ENCODE measurements around the gene DRD2. TPM values are rescaled to one million over a fixed set of nuclear protein-coding genes. Genes with fewer than 3 reads are reported as not detected.

DRD2 gene
- total and polyA plus RNA-seq, 10 donors: not detected

- Histone ChIP-seq H3K9me3 (no peaks in the 10 kb centered on the region), H3K36me3 (no peaks in the 10 kb centered on the region), H3K4me1 (peaks cover 4 to 10% (median 8%) of the 10 kb centered on the region in 6 donors), H3K4me3 (no peak overlapping the region), H3K27ac (no peak overlapping the region), H3K27me3 (replicated peaks in 1 of 7) (peaks cover 0 to 69% (median 26%) of the 10 kb centered on the region in 7 donors)
- WGBS, 5 donors: 36 to 61% (median 45%) methylated on average over 5 of the region's 5 CpGs
- TF ChIP-seq POLR2A (IDR thresholded peaks at IDR 0.05): no peak
- intact Hi-C loops (cut with DNase I; ENCODE audit: low total_unique reads): no loop called here
- DNase-seq: no peak
Measured at GRCh38 chr11:113470233-113470632, 5.0 kb downstream of the DRD2 start.

- peaks cover 0 to 63% (median 14%) of the 10 kb centered on the region in 7 donors for H3K27me3 ChIP-seq (replicated peaks in 1 of 7)
- TF ChIP-seq POLR2AphosphoS5 (IDR thresholded peaks at IDR 0.05) (no peak), CTCF (IDR thresholded peaks at IDR 0.05 in 8 of 11, conservative IDR thresholded peaks at IDR 0.05 in 3 of 11) (no peak), POLR2A (IDR thresholded peaks at IDR 0.05) (no peak)
- DNase-seq: no peak
- WGBS, 5 donors: 73 to 75% (median 75%) methylated on average over 8 of the region's 8 CpGs
- intact Hi-C loops (cut with DNase I; ENCODE audit: low total_unique reads): no loop called here
- H3K27ac ChIP-seq: no peak overlapping the region
- H3K4me3 ChIP-seq: no peak overlapping the region
- H3K9me3 ChIP-seq: no peaks in the 10 kb centered on the region
- H3K4me1 ChIP-seq: no peaks in the 10 kb centered on the region
- no peaks in the 10 kb centered on the region for H3K36me3 ChIP-seq
Measured at GRCh38 chr11:113468726-113469345, 6.4 kb downstream of the DRD2 start.

- H3K4me3 ChIP-seq: no peak overlapping the region
- 46 to 67% (median 61%) methylated on average over 2 of the region's 2 CpGs for WGBS, 5 donors
- H3K4me1 ChIP-seq: no peaks in the 10 kb centered on the region
- no peak for TF ChIP-seq POLR2AphosphoS5 (IDR thresholded peaks at IDR 0.05)
- TF ChIP-seq POLR2A (IDR thresholded peaks at IDR 0.05): no peak
- no peak for TF ChIP-seq CTCF (IDR thresholded peaks at IDR 0.05 in 8 of 11, conservative IDR thresholded peaks at IDR 0.05 in 3 of 11)
- intact Hi-C loops (cut with DNase I; ENCODE audit: low total_unique reads): no loop called here
- H3K36me3 ChIP-seq: no peaks in the 10 kb centered on the region
- peaks cover 0 to 60% (median 4%) of the 10 kb centered on the region in 7 donors for H3K27me3 ChIP-seq (replicated peaks in 1 of 7)
- H3K9me3 ChIP-seq: no peaks in the 10 kb centered on the region
- H3K27ac ChIP-seq: no peak overlapping the region
- DNase-seq: no peak
Measured at GRCh38 chr11:113467545-113467944, 7.7 kb downstream of the DRD2 start.

GRCh38 chr11:113465786-113466185 lies 9.4 kb downstream of the DRD2 start:
- Histone ChIP-seq H3K9me3 (no peaks in the 10 kb centered on the region), H3K4me3 (no peak overlapping the region), H3K36me3 (no peaks in the 10 kb centered on the region), H3K4me1 (no peaks in the 10 kb centered on the region), H3K27ac (no peak overlapping the region), H3K27me3 (replicated peaks in 1 of 7) (peaks cover 0 to 45% (median 0%) of the 10 kb centered on the region in 7 donors)
- intact Hi-C loops (cut with DNase I; ENCODE audit: low total_unique reads): no loop called here
- TF ChIP-seq POLR2A (IDR thresholded peaks at IDR 0.05) (no peak), CTCF (IDR thresholded peaks at IDR 0.05 in 8 of 11, conservative IDR thresholded peaks at IDR 0.05 in 3 of 11) (no peak), POLR2AphosphoS5 (IDR thresholded peaks at IDR 0.05) (no peak)
- 88 to 96% (median 95%) methylated on average over 3 of the region's 3 CpGs for WGBS, 5 donors
- DNase-seq: no peak

All from spleen (tissue), 11 donors.